DOHH2 (cell line): Measurements from ENCODE around the gene ESAM.
"Not testable (repeated sequence)": the region's sequence is repeated elsewhere in the genome, so short reads cannot be mapped to it uniquely, and the experiment has no call there.

ENCODE experiments used
- H3F3A ChIP-seq: fragments of 200-600 bp; sonication (generic), shearing (Covaris generic); 2 replicates; pipeline ENCODE4 v1.6.0; 2016; ENCODE audit warnings: antibody characterized with exemption, mild to moderate bottlenecking; ENCODE audit not compliant: control insufficient read depth, insufficient read depth
- H3K27ac ChIP-seq: fragments of 200-600 bp; sonication (generic); 2 replicates; pipeline ENCODE4 v1.5.1; 2014; ENCODE audit warnings: low read depth, mild to moderate bottlenecking, low read length, moderate library complexity
- H3K27me3 ChIP-seq: fragments of 200-600 bp; sonication (generic); 2 replicates; pipeline ENCODE4 v1.6.1; 2014; ENCODE audit warnings: mild to moderate bottlenecking, low read length, mixed read lengths; ENCODE audit not compliant: control insufficient read depth
- H3K36me3 ChIP-seq: fragments of 200-600 bp; sonication (generic); 2 replicates; pipeline ENCODE4 v1.6.1; 2014; ENCODE audit warnings: mild to moderate bottlenecking, low read length, moderate library complexity, mixed read lengths; ENCODE audit not compliant: control insufficient read depth
- H3K4me1 ChIP-seq: fragments of 200-600 bp; sonication (generic); 2 replicates; pipeline ENCODE4 v1.6.1; 2014; ENCODE audit warnings: mild to moderate bottlenecking, low read length, mixed read lengths; ENCODE audit not compliant: control insufficient read depth
- H3K4me2 ChIP-seq: fragments of 200-600 bp; sonication (generic); 2 replicates; pipeline ENCODE4 v1.6.0; 2014; ENCODE audit warnings: mild to moderate bottlenecking, low read length, moderate library complexity
- H3K4me3 ChIP-seq: fragments of 200-600 bp; sonication (generic); 2 replicates; pipeline ENCODE4 v1.5.1; 2014; ENCODE audit warnings: mild to moderate bottlenecking, low read length, mixed read lengths
- H3K79me2 ChIP-seq: fragments of 200-600 bp; sonication (generic); 2 replicates; pipeline ENCODE4 v1.6.1; 2014; ENCODE audit warnings: mild to moderate bottlenecking, low read length, mixed read lengths; ENCODE audit not compliant: control insufficient read depth
- H3K9me2 ChIP-seq: fragments of 200-600 bp; sonication (generic); replicated peaks from 2 replicates; pipeline ENCODE4 v1.6.1; 2014; ENCODE audit warnings: mild to moderate bottlenecking, low read length, mixed read lengths; ENCODE audit not compliant: control insufficient read depth
- H3K9me3 ChIP-seq: fragments of 200-600 bp; sonication (generic); 2 replicates; pipeline ENCODE4 v1.6.1; 2014; ENCODE audit warnings: antibody characterized with exemption, low read length, mixed read lengths; ENCODE audit not compliant: control insufficient read depth, insufficient read depth
- H4K20me1 ChIP-seq: fragments of 200-600 bp; sonication (generic); 2 replicates; pipeline ENCODE4 v1.6.0; 2014; ENCODE audit warnings: low read depth, mild to moderate bottlenecking, antibody characterized with exemption, low read length, moderate library complexity; ENCODE audit not compliant: control insufficient read depth, insufficient read depth
- EZH2phosphoT487 ChIP-seq: fragments of 200-600 bp; sonication (generic); IDR thresholded peaks from 2 replicates; pipeline ENCODE4 v1.6.1; 2017; ENCODE audit warnings: borderline replicate concordance, mild to moderate bottlenecking, antibody characterized with exemption, low read length, moderate library complexity, mixed read lengths
- TF ChIP-seq, protein P1 (sequence below): fragments of 200-600 bp; sonication (generic); IDR thresholded peaks from one replicate; pipeline ENCODE4 v1.5.1; 2014; ENCODE audit warnings: antibody characterized with exemption, mild to moderate bottlenecking, low read depth, low read length; ENCODE audit not compliant: poor library complexity, severe bottlenecking

The ESAM gene

DNA sequence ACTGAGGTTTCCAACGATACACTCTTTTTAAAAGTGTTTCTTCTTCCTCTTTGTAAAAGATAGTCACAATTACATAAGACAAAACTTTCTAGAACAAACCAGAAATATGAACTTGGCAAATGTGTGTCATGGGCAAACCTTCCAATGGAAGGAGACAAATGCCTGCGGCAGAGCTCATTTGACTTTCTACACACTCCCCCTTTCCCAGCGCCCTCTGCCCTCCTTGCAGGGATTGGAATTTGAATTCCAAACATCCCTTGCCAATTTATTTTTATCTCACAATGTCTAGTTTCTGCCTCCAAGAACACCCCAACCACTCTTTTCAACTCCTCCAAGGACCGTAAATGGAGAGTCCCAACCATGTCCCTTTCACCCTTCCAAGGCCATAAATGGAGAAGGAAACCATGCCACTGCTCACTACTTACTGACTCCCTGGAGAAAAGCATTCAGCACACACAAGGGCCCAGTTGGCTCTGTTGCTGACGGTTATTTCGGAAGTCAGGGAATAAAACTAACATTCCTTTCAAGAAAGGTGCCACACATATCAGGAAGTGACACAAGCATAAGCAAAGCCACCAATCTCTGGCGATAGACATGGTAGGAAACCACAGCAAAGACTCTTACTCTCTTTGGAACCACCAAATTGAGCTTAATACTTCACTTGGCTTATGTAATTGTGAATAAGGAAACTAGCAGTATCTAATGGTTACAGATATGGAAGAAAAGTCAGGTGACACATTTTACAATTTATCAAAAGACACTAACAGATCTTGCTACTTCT lies 15.0 kb upstream of the ESAM start:
- no peak overlapping the region for H3K4me3 ChIP-seq
- no peaks in the 10 kb centered on the region for H3K27me3 ChIP-seq
- peaks cover 11% of the 10 kb centered on the region for H3K4me1 ChIP-seq
- no peak overlapping the region for H3K27ac ChIP-seq
- no peaks in the 10 kb centered on the region for H3K9me2 ChIP-seq
- H3K79me2 ChIP-seq, result no peaks in the 10 kb centered on the region
- no peaks in the 10 kb centered on the region for H4K20me1 ChIP-seq
- no peak for TF ChIP-seq EZH2phosphoT487
- TF ChIP-seq, protein P1, sequence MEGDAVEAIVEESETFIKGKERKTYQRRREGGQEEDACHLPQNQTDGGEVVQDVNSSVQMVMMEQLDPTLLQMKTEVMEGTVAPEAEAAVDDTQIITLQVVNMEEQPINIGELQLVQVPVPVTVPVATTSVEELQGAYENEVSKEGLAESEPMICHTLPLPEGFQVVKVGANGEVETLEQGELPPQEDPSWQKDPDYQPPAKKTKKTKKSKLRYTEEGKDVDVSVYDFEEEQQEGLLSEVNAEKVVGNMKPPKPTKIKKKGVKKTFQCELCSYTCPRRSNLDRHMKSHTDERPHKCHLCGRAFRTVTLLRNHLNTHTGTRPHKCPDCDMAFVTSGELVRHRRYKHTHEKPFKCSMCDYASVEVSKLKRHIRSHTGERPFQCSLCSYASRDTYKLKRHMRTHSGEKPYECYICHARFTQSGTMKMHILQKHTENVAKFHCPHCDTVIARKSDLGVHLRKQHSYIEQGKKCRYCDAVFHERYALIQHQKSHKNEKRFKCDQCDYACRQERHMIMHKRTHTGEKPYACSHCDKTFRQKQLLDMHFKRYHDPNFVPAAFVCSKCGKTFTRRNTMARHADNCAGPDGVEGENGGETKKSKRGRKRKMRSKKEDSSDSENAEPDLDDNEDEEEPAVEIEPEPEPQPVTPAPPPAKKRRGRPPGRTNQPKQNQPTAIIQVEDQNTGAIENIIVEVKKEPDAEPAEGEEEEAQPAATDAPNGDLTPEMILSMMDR, result no peak
- no peaks in the 10 kb centered on the region for H3K9me3 ChIP-seq
- H3F3A ChIP-seq, result 0 out of 2 replicates have a peak, but pooled peaks cover 4% of the 10 kb centered on the region
- H3K36me3 ChIP-seq, result peaks cover 25% of the 10 kb centered on the region; the same call in 1 of the 2 replicates
- H3K4me2 ChIP-seq, result no peak overlapping the region

DNA sequence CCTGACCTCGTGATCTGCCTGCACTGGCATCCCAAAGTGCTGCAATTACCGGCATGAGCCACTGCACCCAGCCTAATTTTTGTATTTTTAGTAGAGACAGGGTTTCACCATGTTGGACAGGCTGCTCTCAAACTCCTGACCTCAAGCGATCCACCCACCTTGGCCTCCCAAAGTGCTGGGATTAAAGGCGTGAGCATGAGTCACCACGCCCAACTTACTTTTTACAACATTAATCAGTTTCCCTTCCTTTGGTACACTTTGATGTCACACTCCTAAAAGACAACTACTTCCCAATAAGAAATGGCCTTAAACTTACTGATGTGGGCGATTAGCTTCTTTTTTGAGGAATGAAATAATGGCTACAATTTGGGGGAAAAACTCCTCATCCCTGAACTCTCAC lies 8.9 kb upstream of the ESAM start:
- not testable (repeated sequence) for H3K9me2 ChIP-seq, H3K4me2 ChIP-seq

DNA sequence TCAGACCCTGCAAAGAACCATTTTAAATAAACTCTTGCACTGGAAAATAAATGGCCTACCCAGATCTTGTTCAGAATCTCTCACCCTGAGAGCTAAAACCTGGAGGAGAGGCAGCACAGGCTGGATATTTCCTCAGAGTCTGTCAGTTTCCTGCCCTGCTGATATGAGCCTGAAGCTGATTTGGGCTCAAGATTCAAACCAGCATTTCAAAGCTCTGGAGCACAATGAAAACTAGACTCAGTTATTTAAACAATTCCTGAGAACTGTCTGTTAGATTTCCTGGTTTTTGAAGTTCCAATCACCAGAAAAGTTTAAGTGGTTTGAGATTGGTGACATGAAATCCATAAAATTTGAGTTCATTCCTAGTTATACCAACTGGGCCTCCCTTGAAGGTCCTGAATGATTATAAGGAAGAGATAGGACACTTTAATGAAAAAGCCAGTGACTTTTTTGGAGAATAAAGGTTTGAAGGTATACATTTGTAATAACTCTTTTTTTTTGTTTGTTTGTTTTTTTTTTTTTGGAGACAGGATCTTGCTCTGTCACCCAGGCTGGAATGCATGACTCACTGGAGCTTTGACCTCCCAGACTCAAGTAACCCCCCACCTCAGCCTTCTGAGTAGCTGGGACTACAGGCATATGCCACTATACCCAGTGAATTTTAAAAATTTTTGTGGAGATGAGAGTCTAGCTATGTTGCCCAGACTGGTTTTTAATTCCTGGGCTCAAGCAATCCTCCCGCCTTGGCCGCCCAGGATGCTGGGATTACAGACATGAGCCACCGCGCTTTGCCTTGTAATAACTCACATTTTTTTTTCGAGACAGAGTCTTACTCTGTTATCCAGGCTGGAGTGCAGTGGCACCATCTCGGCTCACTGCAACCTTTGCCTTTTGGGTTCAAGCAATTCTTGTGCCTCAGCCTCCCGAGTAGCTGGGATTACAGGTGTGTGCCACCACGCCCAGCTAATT lies 8.0 kb upstream of the ESAM start:
- Histone ChIP-seq H3K9me2 (no peaks in the 10 kb centered on the region), H3K4me1 (no peaks in the 10 kb centered on the region), H3K4me3 (no peak overlapping the region), H3K27me3 (no peaks in the 10 kb centered on the region), H3K9me3 (no peaks in the 10 kb centered on the region), H3K79me2 (no peaks in the 10 kb centered on the region), H3F3A (0 out of 2 replicates have a peak, but pooled peaks cover 2% of the 10 kb centered on the region), H3K27ac (no peak overlapping the region), H4K20me1 (no peaks in the 10 kb centered on the region), H3K4me2 (no peak overlapping the region), H3K36me3 (peaks cover 41% of the 10 kb centered on the region)
- no peak for TF ChIP-seq EZH2phosphoT487
- TF ChIP-seq, protein P1, result no peak

More for the DNA sequence above, 8.9 kb upstream of the ESAM start:
- H3K27ac ChIP-seq, H4K20me1 ChIP-seq, H3K79me2 ChIP-seq, H3K4me1 ChIP-seq, H3F3A ChIP-seq, H3K27me3 ChIP-seq, H3K4me3 ChIP-seq, H3K9me3 ChIP-seq: not testable (repeated sequence)
- H3K36me3 ChIP-seq, result peaks cover 45% of the 10 kb centered on the region

- Histone ChIP-seq H3K79me2 (no peaks in the 10 kb centered on the region), H3K9me2 (no peaks in the 10 kb centered on the region), H3K27ac (no peak overlapping the region), H4K20me1 (no peaks in the 10 kb centered on the region), H3K9me3 (no peaks in the 10 kb centered on the region), H3K27me3 (no peaks in the 10 kb centered on the region), H3K4me1 (peaks cover 3% of the 10 kb centered on the region), H3K36me3 (peaks cover 35% of the 10 kb centered on the region), H3K4me2 (no peak overlapping the region), H3F3A (0 out of 2 replicates have a peak, but pooled peaks cover 2% of the 10 kb centered on the region), H3K4me3 (no peak overlapping the region)
- TF ChIP-seq, protein P1, result no peak
- TF ChIP-seq EZH2phosphoT487, result no peak
These were observed 6.8 kb upstream of the ESAM start for GRCh38 chr11:124768914-124769313.
